ENCODE measurements around the gene SLC25A30. TPM values are rescaled to one million over a fixed set of nuclear protein-coding genes. Genes with fewer than 3 reads are reported as not detected.

SLC25A30 gene
- total and polyA plus RNA-seq, 9 of the 15 experiments (the other 6 are each of a cell fraction or from before 2014, with no cell fraction given), result 1.1 to 11.1 (median 5.6) TPM

DNA sequence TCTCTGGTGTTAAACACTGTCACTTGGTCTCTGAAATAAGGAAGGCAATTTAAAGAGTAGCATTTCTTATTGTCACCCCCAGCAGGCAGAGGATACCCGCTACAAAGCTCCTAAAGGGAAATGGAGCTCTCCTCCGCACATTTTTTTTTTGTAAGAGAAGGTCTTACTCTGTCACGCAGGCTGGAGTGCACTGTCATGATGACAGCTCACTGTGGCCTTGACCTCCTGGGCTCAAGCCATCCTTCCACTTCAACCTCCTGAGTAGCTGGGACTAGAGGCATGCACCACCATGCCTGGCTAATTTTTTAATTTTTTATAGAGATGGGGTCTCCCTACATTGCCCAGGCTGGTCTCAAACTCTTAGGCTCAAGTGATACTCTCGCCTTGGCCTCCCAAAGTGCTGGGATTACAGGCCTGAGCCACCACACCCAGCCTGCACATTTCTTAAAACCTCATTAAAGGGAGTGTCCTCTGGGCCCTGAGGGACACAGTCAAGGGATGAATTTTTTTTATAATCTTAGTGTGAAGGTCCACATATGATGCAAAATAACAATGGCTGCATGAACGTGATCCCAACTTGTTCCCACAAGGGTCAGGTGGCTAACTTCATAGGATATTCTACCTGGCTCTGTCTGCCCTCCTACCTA lies 32.1 kb downstream of the SLC25A30 start (continued):
- peak; percentile 61; the same call in 1 of the 2 replicates for TF ChIP-seq MAFK (IDR thresholded peaks at IDR 0.05; ENCODE audit: low read length)
- no peak for TF ChIP-seq ZNF263 (CRISPR knock-in tag; IDR thresholded peaks at IDR 0.05; ENCODE audit: borderline replicate concordance)
- peak; percentile 62 for TF ChIP-seq MAFG (tag; conservative IDR thresholded peaks at IDR 0.05)
- peak; percentile 56 for TF ChIP-seq MAFF (IDR thresholded peaks at IDR 0.05; ENCODE audit: low read length)
- no peak for TF ChIP-seq ZNF436 (CRISPR knock-in tag; IDR thresholded peaks at IDR 0.05)
- 0 out of 2 replicates have a peak, but pooled peaks have one; percentile 43 for TF ChIP-seq ZNF324 (CRISPR knock-in tag; IDR thresholded peaks at IDR 0.05)
- TF ChIP-seq, protein P1, sequence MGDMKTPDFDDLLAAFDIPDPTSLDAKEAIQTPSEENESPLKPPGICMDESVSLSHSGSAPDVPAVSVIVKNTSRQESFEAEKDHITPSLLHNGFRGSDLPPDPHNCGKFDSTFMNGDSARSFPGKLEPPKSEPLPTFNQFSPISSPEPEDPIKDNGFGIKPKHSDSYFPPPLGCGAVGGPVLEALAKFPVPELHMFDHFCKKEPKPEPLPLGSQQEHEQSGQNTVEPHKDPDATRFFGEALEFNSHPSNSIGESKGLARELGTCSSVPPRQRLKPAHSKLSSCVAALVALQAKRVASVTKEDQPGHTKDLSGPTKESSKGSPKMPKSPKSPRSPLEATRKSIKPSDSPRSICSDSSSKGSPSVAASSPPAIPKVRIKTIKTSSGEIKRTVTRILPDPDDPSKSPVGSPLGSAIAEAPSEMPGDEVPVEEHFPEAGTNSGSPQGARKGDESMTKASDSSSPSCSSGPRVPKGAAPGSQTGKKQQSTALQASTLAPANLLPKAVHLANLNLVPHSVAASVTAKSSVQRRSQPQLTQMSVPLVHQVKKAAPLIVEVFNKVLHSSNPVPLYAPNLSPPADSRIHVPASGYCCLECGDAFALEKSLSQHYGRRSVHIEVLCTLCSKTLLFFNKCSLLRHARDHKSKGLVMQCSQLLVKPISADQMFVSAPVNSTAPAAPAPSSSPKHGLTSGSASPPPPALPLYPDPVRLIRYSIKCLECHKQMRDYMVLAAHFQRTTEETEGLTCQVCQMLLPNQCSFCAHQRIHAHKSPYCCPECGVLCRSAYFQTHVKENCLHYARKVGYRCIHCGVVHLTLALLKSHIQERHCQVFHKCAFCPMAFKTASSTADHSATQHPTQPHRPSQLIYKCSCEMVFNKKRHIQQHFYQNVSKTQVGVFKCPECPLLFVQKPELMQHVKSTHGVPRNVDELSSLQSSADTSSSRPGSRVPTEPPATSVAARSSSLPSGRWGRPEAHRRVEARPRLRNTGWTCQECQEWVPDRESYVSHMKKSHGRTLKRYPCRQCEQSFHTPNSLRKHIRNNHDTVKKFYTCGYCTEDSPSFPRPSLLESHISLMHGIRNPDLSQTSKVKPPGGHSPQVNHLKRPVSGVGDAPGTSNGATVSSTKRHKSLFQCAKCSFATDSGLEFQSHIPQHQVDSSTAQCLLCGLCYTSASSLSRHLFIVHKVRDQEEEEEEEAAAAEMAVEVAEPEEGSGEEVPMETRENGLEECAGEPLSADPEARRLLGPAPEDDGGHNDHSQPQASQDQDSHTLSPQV (IDR thresholded peaks at IDR 0.05), result peak; percentile 82; the same call in 1 of the 2 replicates
- TF ChIP-seq DPF2 (IDR thresholded peaks at IDR 0.05), result peak; percentile 34; the same call in 1 of the 2 replicates
- TF ChIP-seq, protein P2, sequence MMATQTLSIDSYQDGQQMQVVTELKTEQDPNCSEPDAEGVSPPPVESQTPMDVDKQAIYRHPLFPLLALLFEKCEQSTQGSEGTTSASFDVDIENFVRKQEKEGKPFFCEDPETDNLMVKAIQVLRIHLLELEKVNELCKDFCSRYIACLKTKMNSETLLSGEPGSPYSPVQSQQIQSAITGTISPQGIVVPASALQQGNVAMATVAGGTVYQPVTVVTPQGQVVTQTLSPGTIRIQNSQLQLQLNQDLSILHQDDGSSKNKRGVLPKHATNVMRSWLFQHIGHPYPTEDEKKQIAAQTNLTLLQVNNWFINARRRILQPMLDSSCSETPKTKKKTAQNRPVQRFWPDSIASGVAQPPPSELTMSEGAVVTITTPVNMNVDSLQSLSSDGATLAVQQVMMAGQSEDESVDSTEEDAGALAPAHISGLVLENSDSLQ (IDR thresholded peaks at IDR 0.05), result peak; percentile 10; the same call in 1 of the 2 replicates

Data from K562 (cell line).